GM12892 (cell line): ENCODE data around the gene ZNF18.
"Not testable (repeated sequence)": the region's sequence is repeated elsewhere in the genome, so short reads cannot be mapped to it uniquely, and the experiment has no call there.

ENCODE experiments used
- DNase-seq: peaks from one replicate; pipeline ENCODE4 v3.0.0; 2011; ENCODE audit not compliant: insufficient read length
- FAIRE-seq: peaks from 2 replicates; lab custom pipeline; 2011; peaks lifted over from hg19 to GRCh38; lab: Jason Lieb, UNC
- POLR2A ChIP-seq: IDR thresholded peaks from 2 replicates; pipeline ENCODE4 v1.6.1; 2011; ENCODE audit warnings: low read depth, low read length, control low read depth
- POLR2AphosphoS5 ChIP-seq: IDR thresholded peaks from 2 replicates; pipeline ENCODE4 v1.6.1; 2011; ENCODE audit warnings: low read depth, low read length, control low read depth
- TAF1 ChIP-seq: IDR thresholded peaks from 2 replicates; pipeline ENCODE4 v1.6.1; 2011; ENCODE audit warnings: low read depth, mild to moderate bottlenecking, control low read depth, low read length, borderline replicate concordance

Gene ZNF18

DNA sequence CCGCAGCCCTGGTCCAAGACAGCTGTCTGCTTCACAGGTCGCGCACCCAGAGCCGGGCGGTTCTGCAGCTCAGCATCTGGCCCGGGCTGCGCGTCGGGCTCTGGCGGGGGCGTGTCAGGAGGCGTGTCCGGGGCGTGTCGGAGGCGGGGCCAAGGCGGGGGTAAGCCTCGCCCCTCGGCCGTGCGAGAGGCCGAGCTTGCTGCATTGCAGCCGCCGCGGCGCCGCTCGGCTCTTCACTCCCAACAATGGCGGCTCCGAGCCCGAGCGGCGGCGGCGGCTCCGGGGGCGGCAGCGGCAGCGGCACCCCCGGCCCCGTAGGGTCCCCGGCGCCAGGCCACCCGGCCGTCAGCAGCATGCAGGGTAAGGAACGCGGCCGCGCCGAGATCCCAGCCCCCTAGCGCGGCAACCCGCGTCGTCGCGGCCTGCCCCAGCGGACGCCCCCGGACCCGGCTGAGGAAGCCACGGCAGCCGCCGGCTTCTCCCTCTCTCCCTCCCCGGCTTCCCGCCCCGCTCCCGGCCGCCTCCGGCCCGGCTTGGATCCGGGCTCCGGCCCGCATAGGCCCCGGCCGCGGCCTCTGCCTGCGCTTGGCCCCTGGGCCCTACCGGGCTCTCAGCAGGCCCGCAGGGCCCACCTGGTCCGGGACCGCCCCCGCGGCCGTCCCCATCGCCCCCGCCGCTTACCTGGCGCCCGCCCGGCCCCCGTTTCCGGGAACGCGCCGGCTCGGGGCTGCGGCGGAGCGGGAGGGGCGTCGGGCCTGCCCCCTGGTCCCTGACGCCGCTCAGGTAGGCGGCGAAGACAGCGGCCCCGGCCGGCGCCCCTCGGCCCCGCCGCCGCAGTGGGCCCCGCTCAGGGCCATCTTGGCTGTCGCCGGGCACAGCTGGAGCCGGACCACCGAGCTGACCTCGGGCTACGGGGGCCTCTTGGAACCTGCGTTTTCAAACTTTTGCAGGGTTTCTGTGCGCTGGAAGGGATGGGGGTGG is 23.7 kb upstream of the ZNF18 start, which contains the start of gene MAP2K4:
Gene MAP2K4 (plus strand): TSS at position 236 of the 981 bp plus-strand sequence. CDS start 10 bp downstream, at position 246.
- DNase-seq (peak; percentile 87), FAIRE-seq (peak; percentile 99)
- TF ChIP-seq TAF1 (peak; percentile 78), POLR2AphosphoS5 (peak; percentile 73), POLR2A (peak; percentile 91)

DNA sequence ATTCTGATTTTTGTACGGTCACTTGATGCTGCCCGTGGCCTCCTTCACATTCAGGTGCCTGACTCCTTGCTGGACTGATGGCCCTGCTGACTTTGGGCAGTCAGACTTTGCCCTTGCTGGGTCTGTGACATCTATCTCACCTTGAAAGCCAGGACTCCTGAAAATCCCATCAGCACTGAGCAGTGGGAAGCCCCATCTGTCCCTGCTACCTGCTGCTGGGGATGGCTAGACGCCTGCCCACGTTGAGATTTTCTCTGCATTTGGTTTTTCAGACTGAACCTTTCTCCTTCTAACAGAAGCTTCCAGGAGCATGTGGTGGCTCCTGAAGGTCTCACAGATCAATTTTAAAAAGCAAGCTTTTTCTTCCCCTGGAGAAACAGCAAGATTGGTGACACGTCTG is 10.2 kb upstream of the ZNF18 start:
- no peak for TF ChIP-seq POLR2AphosphoS5
- TF ChIP-seq TAF1, result no peak
- no peak for TF ChIP-seq POLR2A
- FAIRE-seq, result no peak
- DNase-seq, result no peak

DNA sequence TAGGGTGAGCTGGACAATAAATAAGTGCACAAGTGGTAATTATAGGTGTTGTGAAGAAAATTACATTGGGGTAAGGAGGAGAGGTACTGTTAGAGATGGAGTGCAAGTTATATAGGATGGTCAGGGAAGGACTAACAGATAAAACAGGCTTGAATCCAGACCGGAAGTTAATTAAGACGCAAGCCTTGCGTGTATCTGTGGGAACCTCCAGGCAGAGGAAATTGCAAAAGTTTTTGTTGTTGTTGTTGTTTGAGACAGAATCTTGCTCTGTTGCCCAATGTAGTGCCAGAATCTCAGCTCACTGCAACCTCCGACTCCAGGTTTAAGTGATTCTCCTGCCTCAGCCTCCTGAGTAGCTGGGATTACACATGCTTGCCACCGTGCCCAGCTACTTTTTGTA is 2.4 kb upstream of the ZNF18 start:
- TF ChIP-seq POLR2AphosphoS5 (no peak), TAF1 (no peak), POLR2A (no peak)
- no peak for FAIRE-seq
- DNase-seq, result no peak

DNA sequence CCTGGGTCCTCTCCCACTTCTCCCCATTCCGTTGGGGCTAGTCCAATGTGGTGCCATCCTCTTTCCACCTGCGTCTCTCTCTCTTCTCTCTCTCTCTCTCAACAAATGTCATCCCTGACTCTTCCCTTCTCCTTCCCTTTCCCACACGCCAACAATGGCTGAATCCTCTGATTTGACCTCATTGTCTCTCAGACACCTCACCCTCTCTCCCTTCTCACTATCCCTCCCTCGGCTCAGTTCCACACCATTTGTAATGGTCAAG is 628 bp upstream of the ZNF18 start:
- no peak for TF ChIP-seq TAF1
- TF ChIP-seq POLR2AphosphoS5, result no peak
- TF ChIP-seq POLR2A, result no peak
- FAIRE-seq, result peak; percentile 27
- DNase-seq, result no peak

DNA sequence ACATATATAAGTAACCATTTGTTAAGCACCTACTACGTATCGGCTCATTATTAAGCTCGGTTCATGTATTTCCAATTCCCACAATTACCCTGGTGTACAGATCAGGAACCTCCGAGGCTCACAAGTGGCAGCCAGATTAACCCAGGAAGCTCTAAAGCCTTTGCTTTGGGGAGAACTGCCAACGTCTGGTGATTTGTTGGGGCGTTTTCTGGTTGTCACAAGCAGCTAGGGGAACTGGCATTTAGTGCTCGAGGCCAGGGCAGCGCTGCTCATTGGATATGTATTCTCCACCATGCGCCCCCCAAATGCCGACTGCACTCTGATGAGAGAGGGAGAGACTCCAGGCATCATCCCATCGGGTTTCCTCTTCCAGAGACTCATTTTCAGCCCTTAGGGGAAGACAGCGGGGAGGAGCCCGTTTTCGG is 541 bp downstream of the ZNF18 start:
- FAIRE-seq (no peak), DNase-seq (no peak)
- TF ChIP-seq POLR2A (no peak), TAF1 (no peak)

DNA sequence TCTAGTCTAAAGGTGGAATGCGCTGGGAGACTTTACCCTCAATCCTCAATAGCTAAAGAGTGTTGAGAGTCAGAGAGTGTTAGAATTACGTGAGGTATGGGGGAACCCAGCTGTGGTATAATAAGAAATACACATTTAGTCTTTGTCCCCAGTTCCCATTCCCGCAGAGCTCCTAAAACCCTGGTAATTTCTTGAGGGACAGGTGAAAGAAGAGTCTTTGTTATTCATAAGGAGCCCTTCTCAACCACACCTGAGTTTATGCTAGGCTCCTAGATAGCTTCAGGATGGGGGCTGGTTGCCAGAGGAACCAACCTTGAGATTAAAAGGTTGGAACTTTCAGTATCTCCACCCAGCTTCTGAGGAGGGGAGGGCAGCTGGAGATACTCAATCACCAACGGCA is 5.8 kb downstream of the ZNF18 start:
- FAIRE-seq, result no peak
- DNase-seq, result no peak
- TF ChIP-seq POLR2AphosphoS5 (no peak), POLR2A (no peak), TAF1 (no peak)

DNA sequence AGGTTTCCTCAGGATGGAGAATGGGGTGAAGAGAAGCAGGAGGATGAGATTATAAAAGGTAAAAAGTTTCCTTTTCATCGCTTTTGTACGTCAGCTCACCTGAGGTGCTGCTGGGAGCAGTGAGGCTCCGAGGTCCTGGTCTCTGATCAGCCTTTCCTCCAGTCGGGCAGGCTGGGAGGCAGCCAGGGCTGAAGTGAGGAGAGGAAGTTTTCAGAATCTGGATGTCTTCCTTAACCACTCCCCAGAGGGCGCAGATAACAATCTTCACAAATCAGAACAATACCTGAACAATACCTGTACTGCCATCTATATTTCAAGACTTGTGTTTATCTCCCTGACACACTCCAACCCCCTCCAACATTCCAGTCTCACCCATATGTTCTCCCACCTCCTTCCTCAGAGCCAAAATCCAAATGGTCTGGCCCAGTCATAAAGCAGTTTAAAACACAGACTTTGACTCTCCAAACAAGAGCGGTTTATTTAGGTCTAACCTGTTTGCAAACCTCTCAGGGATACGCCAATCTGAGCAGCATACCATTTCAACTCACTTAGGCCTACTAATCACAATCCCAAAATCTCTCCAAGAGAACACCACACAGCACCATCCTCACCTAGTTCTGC is 6.8 kb downstream of the ZNF18 start:
- TF ChIP-seq POLR2AphosphoS5 (no peak), TAF1 (no peak), POLR2A (no peak)
- FAIRE-seq, result no peak
- no peak for DNase-seq

DNA sequence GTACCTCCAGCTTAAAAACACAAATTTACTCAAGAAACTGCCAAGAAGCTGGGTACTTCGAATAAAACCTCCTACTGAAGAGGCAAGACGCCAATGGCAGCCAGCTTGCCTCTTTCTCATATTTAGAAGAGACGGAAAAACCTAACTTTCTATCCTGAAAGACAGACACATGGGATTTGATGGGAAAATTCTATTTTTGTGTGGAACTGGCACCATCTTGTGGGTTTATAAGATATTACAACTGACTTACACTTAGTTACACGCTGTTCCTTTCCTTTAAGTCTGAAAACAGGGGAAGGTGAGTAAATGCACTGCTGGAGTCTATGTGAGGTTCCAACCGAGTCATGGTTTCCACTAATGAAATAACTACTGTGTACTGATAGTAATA is 10.3 kb downstream of the ZNF18 start:
- TF ChIP-seq POLR2A (no peak), TAF1 (no peak), POLR2AphosphoS5 (no peak)
- DNase-seq, result no peak
- FAIRE-seq, result no peak

DNA sequence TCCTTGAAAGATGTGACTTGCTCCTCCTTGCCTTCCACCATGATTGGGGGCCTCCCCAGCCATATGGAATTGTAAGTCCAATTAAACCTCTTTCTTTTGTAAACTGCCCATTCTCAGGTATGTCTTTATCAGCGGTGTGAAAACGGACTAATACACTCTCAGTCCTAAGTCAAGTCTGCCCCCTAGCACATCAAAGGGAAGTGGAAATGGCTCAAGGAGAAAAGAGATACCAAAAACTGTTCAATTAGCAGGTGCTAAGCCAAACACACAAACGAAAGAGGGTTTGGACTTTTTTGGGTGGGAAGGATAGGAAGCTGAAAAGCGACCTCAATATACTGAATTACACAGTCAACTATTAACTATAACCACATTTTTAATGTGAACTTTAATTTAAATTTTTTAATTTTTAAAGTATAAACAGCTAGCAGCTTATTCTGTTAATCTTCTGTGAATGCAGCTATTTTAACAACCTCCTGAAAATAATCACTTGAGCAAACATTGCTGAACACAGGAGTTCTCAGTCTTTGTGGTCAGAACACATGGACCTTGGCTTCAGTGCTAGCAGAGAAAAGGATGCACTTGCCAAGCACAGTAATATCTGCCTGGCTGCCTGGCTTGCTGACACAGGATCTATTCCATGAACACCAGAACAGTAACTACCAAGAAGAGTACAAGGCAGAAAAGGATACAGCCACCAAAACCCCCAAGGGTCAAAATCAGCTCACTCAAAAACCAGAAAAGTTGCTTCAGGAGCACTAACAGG is 10.9 kb downstream of the ZNF18 start:
- no peak for FAIRE-seq
- no peak for DNase-seq
- no peak for TF ChIP-seq POLR2AphosphoS5
- TF ChIP-seq TAF1, result no peak
- TF ChIP-seq POLR2A, result no peak

DNA sequence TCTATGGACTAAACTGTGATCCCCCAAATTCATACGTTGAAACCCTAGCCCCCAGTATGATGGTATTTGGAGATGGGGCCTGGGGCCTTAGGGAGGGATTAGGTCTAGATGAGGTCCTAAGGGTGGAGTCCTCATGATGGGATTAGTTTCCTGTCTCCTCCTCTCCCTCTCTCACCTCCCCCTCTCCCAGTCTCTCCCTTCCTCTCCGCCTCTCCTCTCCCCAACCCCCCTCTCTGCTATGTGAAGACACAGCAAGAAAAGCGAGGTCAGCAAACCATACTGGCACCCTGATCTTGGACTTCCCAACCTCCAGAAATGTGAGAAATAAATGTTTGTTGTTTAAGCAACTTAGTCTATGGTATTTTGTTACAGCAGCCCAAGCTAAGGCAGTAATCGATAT is 15.4 kb downstream of the ZNF18 start:
- FAIRE-seq (no peak), DNase-seq (no peak)
- TF ChIP-seq POLR2AphosphoS5 (no peak), TAF1 (no peak), POLR2A (no peak)

DNA sequence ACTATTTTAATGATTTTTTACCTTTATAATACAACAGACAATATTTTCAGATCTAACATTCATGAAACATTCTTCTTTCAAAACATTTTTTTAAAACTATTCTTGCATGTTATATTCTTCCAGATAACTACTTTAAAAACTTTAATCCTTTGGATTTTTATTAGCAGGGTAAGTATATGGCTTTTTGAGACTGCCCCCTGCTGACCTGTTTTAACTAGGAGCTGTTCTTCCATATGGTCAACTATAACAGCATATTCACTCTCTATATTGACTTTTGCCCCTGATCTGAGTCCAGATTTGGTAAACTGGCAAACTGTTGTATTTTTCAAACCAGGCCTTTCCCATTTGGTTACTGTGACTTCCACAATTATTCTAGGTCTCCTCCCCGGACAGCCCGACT is 16.5 kb downstream of the ZNF18 start:
- TF ChIP-seq POLR2A (no peak), POLR2AphosphoS5 (no peak), TAF1 (no peak)
- DNase-seq (no peak), FAIRE-seq (no peak)

DNA sequence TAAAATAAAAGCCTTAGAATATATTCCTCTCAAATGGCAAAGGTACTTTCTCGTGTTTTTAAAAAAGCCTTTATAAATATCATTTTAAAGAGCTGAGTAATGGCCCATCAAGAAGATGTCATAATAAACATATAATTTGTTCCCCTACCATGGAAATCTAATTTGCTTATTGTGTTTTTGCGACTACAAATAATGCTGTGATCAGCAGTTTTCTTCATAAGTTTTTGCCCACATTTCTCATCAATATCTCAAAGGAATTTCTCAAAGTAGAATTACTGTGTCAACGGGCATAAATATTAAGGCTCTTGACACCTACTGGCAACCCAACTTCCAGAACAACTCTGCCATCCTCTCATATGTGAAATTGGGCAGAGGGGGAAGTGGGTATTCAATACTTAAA is 17.5 kb downstream of the ZNF18 start:
- TF ChIP-seq POLR2AphosphoS5 (no peak), TAF1 (no peak), POLR2A (no peak)
- DNase-seq, result no peak
- no peak for FAIRE-seq

DNA sequence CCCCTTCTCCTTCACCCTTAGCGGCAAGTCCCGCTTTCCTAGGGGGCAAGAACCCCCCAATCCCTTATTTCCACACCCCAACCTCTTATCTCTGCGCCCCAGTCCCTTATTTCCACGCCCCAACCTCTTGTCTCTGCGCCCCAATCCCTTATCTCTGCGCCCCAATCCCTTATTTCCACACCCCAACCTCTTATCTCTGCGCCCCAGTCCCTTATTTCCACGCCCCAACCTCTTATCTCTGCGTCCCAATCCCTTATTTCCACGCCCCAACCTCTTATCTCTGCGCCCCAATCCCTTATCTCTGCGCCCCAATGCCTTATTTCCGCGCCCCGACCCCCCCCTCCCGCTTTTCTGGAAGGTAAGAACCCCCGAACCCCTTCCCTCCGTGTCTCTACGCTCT is 24.5 kb downstream of the ZNF18 start:
- not testable (repeated sequence) for DNase-seq, FAIRE-seq
